SJSA1 (cell line): ENCODE results near the gene SERTAD2. TPM values are rescaled to one million over a fixed set of nuclear protein-coding genes. Genes with fewer than 3 reads are reported as not detected.

Experiments
- DNase-seq, 2 experiments: peaks; one replicate each; pipeline ENCODE4 v3.0.0-alpha.2; 2015 to 2020; ENCODE audit warnings: low spot score in 2 of 2, low read depth in 1 of 2
- H3K27ac ChIP-seq: fragments of 250-450 bp; sonication (Bioruptor Pico); 2 replicates; pipeline ENCODE4 v1.5.1; 2020; ENCODE audit warnings: mild to moderate bottlenecking, moderate library complexity
- H3K27me3 ChIP-seq: fragments of 250-450 bp; sonication (Bioruptor Pico); replicated peaks from 2 replicates; pipeline ENCODE4 v1.5.1; 2020; ENCODE audit warnings: mild to moderate bottlenecking, moderate library complexity
- H3K36me3 ChIP-seq: fragments of 250-450 bp; sonication (Bioruptor Pico); 2 replicates; pipeline ENCODE4 v1.5.1; 2020; ENCODE audit warnings: mild to moderate bottlenecking
- H3K4me1 ChIP-seq: fragments of 250-450 bp; sonication (Bioruptor Pico); replicated peaks from 2 replicates; pipeline ENCODE4 v1.6.1; 2021; ENCODE audit warnings: mild to moderate bottlenecking
- H3K4me3 ChIP-seq: fragments of 250-450 bp; sonication (Bioruptor Pico); 2 replicates; pipeline ENCODE4 v1.5.1; 2020; ENCODE audit warnings: mild to moderate bottlenecking
- H3K9me3 ChIP-seq: fragments of 250-450 bp; sonication (Bioruptor Pico); replicated peaks from 2 replicates; pipeline ENCODE4 v1.5.1; 2020; ENCODE audit warnings: mild to moderate bottlenecking
- total RNA-seq: library from RNA; depleted of rRNA; stranded (reverse); fragments of >200 nt; shearing (Covaris generic); gene quantifications from 2 replicates; pipeline ENCODE4 v1.2.3, GENCODE V29; 2014

The SERTAD2 gene
- total RNA-seq, 1 experiment from 2014 or later = 21.4 TPM

DNA sequence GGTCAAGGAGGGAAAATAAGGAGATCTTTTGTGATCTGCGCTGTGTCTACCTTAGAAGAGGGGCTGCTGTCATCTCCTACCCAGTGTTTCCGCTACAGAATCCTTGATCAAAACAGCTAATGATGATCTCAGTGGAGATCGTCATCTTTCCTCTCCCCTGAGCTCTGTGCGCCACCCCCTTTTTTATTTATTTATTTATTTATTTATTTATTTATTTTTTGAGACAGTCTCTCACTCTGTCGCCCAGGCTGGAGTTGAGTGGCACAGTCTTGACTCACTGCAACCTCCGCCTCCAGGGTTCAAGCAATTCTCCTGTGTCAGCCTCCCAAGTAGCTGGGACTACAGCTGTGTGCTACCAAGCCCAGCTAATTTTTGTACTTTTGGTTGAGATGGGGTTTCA lies 55.5 kb downstream of the SERTAD2 start:
- Histone ChIP-seq H3K4me3 (no peak overlapping the region), H3K36me3 (peaks cover 4% of the 10 kb centered on the region; the same call in 1 of the 2 replicates), H3K27me3 (no peaks in the 10 kb centered on the region), H3K27ac (no peak overlapping the region), H3K4me1 (peaks cover 18% of the 10 kb centered on the region), H3K9me3 (no peaks in the 10 kb centered on the region)
- DNase-seq = no peak

DNA sequence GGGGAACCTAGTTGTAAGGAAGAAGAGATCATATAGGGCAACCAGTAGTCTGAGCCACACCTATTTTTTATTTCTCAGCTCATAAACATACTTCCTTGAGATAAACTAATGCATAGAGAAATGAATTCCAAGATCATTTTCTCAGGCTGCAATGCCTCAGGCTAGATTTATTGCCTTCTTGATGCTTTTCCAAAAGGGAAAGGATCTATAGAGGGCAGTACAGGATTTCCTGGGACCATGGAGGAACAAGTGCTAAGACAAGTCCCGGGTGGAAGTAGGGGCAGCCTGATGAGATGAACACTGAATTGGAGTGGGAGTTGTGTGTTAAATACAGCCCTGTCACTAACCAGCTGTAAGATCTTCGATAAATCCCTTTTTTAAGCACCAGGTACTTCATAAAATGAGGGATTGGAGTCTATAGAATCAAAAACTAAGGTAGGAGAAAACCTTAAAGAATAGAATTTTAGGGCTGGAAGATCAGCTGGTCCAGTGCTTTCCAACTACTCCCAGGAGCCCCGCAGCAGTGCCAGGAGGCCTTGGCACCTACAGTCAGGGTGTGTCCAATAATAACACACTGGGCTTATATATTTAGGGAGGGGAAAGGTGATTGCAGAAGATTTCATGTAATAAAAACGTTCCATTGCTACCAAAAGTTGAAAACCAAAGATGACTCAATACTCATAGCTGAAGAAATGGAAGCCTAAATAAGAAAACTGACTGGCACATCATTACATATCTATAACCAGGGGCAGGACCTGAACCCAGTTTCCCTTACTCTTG lies 58.1 kb downstream of the SERTAD2 start:
- Histone ChIP-seq H3K9me3 (no peaks in the 10 kb centered on the region), H3K36me3 (peaks cover 15% of the 10 kb centered on the region; the same call in 1 of the 2 replicates), H3K4me3 (no peak overlapping the region), H3K27ac (no peak overlapping the region), H3K27me3 (no peaks in the 10 kb centered on the region), H3K4me1 (peaks cover 18% of the 10 kb centered on the region)
- peak in 1 of 2 experiments; percentile 8 for DNase-seq

DNA sequence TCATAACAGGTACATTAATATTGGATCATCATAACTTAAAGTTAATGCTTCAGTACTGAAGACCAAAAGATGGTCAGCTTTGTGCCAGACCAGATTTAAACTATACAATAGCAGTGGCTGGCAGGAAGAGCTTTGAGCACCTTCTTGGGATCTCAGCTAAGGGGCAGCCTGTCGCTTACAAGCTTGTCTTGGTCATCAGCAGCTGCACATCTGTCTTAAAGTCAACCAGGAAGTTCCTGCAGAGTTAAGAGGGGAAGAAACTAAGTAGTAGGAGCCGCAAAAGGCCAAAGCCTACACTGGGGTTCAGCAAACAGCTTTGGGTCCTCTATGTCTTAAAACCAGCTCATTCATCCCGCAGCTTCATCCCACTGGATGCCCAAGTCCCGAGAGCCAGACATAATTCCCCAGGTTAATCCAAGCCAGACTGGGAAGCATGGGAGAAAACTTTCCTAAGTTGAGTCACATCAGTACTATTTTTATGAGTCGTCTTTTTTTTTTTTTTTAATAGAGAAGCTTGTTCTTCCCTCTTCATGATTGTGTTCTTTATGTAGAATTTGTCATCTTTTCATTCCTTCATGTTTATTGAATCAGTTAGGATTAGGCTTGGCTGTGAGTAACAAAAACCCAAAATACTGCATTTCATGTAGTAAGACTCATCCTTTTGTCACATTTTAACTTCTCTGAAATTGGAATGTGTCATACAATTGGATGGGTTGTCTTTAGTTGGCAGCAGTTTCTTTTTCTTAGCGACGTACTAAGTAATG lies 59.3 kb downstream of the SERTAD2 start:
- no peaks in the 10 kb centered on the region for H3K27me3 ChIP-seq
- H3K27ac ChIP-seq = peak overlapping the region; percentile 35; the same call in 1 of the 2 replicates
- H3K9me3 ChIP-seq = no peaks in the 10 kb centered on the region
- H3K4me3 ChIP-seq = no peak overlapping the region
- DNase-seq = peak in 1 of 2 experiments; percentile 63
- H3K4me1 ChIP-seq = peaks cover 18% of the 10 kb centered on the region
- peaks cover 25% of the 10 kb centered on the region; the same call in 1 of the 2 replicates for H3K36me3 ChIP-seq

DNA sequence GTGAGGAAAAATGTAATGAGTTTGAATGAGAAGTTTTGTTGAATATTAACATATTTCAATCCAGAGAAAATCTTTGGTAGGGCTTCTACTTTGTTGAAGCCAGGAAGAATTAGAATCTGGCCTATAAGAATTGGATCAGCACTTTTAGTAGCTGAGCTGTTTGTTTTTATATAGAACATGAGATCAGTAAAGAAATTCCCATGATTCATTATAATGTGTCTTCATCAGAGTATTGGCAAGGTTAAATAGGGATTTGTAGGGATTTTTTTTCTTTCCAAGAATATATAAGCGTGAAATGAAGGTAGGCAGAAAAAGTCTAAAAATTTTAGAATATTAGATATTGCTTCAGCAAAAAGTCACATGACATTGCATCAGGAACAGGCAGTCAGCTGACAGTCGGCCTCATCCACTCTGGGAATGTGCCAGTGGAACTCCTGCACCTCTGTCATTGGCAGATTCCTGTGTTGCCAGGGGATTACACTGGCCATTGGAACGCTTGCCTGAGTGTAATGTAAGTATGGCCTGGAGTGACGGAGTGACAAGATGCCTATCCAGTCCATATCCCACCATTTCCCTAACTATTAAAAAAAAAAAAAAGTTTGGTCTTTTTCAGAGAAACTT lies 60.6 kb downstream of the SERTAD2 start:
- H3K4me3 ChIP-seq = no peak overlapping the region
- H3K27me3 ChIP-seq = no peaks in the 10 kb centered on the region
- no peaks in the 10 kb centered on the region for H3K9me3 ChIP-seq
- H3K27ac ChIP-seq = no peak overlapping the region
- peaks cover 18% of the 10 kb centered on the region for H3K4me1 ChIP-seq
- peaks cover 27% of the 10 kb centered on the region for H3K36me3 ChIP-seq
- no peak for DNase-seq

DNA sequence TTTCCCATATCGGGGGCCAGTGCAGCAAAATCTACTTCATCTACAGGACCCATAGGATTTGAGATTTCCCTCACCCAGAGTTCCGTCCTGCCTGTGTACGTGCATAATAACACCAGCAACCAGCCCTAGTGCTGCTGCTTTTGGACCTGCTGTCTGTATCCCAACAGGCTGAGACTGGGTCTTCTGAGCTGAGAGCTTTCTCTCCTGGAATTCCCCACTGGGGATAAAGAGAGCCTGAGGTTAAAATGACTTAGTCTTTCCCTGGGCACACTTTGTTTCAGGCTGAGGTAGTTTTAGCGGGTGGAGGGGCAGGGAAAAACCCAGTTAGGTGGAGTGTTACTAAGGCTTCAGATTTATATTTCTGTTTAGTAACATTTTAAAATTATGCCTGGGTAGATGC lies 62.5 kb downstream of the SERTAD2 start:
- no peaks in the 10 kb centered on the region for H3K27me3 ChIP-seq
- H3K36me3 ChIP-seq = peaks cover 35% of the 10 kb centered on the region
- H3K9me3 ChIP-seq = no peaks in the 10 kb centered on the region
- DNase-seq = no peak
- H3K4me1 ChIP-seq = peaks cover 18% of the 10 kb centered on the region
- H3K4me3 ChIP-seq = no peak overlapping the region
- H3K27ac ChIP-seq = no peak overlapping the region

DNA sequence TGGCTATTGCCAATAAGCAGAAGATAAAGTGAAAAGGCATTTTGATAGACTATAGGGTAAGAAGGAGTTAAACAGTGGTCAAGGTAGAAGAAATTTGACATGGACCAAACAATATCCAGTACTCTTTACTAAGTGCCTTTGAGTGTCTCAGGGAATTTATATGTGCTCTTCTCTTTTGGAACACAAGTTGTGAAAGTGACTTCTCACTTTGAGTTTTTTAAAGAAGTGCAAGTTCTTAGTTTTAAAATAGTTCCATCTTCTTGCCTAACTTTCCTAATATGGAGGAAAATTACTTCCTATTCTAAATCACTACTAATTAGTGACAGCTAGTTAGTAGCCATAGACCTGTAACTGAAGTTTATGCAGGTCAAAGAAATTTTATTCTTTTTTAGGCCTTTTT lies 66.2 kb downstream of the SERTAD2 start:
- H3K4me1 ChIP-seq = no peaks in the 10 kb centered on the region

DNA sequence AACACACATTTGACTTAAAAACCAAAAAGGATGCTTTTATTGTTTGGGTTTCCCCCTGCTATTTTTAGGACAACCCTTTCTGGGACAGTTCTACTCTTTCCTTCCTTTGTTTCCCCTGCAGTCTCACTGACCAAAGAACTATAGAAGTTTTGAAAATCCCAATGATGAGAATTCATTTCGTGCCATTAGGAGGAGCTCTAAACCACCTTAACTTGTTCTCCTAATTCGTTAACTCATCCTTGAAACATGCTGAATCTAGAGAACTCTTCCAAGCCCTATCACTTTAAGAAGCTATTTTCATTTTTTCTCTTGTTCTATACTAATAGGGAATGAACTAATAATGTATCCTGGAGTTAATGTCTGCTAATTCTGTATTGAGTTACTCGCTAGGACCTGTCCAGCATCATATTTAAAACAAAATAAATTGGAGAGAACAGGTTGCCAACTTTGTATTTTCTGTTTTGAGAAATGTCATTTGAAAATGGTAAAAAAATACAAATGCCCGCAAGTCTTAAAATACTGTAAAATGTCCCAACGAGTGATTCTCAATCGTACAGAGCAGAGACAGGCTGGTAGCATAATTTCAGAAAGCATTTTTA lies 66.7 kb downstream of the SERTAD2 start:
- no peaks in the 10 kb centered on the region for H3K27me3 ChIP-seq
- no peak overlapping the region for H3K4me3 ChIP-seq
- no peak overlapping the region for H3K27ac ChIP-seq
- H3K4me1 ChIP-seq = no peaks in the 10 kb centered on the region
- H3K36me3 ChIP-seq = peaks cover 28% of the 10 kb centered on the region
- no peaks in the 10 kb centered on the region for H3K9me3 ChIP-seq
- DNase-seq = peak in 1 of 2 experiments; percentile 46

More for the DNA sequence above, 66.2 kb downstream of the SERTAD2 start:
- DNase-seq = no peak
- Histone ChIP-seq H3K9me3 (no peaks in the 10 kb centered on the region), H3K27me3 (no peaks in the 10 kb centered on the region), H3K36me3 (peaks cover 28% of the 10 kb centered on the region), H3K4me3 (no peak overlapping the region), H3K27ac (no peak overlapping the region)

DNA sequence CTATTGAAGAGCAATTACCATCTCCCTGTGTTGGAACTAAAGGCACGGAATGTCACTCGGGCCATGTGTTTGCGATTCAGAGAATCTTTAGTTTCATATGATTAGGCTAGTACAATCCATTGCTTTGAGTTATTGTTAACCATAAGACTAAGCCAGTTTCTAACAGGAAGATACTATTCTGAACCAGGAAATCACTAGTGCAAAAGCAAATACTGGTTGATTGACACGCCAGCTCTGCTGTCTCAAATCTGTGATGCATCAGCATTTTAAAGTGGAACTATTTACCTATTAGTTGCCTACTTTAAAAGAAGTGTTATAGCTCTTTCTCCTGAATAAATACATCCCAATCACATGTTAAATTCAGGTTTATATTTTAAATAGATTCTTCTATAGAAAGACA lies 67.7 kb downstream of the SERTAD2 start:
- H3K9me3 ChIP-seq = no peaks in the 10 kb centered on the region
- H3K4me1 ChIP-seq = no peaks in the 10 kb centered on the region
- no peaks in the 10 kb centered on the region for H3K27me3 ChIP-seq
- DNase-seq = no peak
- H3K4me3 ChIP-seq = no peak overlapping the region
- peaks cover 24% of the 10 kb centered on the region for H3K36me3 ChIP-seq
- H3K27ac ChIP-seq = no peak overlapping the region

DNA sequence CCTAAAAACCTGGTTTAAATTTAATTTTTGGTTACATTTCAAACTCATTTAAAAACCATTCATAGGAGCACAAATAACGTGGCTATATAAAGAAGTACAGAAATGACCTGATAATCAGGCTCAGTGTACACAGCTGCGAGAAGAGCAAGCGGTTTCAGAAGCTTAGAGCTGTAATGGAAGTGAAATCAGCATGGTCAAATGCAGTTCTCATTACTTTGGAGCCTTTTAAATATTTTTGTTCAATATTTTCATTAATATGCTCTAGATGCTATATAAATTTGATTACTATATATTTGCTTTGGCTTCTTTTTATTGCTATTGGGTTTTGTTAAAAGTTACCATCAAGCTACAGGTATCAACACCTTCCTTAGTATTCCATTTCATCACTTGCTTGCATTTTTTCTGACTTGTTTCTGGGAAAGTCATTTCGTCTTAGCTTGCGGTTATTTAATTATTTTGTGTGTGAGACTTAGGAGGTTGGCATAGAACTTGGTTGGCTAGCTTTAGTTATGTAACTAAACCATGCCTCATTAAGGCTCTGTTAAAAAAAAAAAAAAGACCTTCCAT lies 70.9 kb downstream of the SERTAD2 start:
- no peak overlapping the region for H3K27ac ChIP-seq
- DNase-seq = no peak
- H3K4me1 ChIP-seq = no peaks in the 10 kb centered on the region
- H3K4me3 ChIP-seq = no peak overlapping the region
- H3K36me3 ChIP-seq = peaks cover 20% of the 10 kb centered on the region
- H3K9me3 ChIP-seq = no peaks in the 10 kb centered on the region
- no peaks in the 10 kb centered on the region for H3K27me3 ChIP-seq

DNA sequence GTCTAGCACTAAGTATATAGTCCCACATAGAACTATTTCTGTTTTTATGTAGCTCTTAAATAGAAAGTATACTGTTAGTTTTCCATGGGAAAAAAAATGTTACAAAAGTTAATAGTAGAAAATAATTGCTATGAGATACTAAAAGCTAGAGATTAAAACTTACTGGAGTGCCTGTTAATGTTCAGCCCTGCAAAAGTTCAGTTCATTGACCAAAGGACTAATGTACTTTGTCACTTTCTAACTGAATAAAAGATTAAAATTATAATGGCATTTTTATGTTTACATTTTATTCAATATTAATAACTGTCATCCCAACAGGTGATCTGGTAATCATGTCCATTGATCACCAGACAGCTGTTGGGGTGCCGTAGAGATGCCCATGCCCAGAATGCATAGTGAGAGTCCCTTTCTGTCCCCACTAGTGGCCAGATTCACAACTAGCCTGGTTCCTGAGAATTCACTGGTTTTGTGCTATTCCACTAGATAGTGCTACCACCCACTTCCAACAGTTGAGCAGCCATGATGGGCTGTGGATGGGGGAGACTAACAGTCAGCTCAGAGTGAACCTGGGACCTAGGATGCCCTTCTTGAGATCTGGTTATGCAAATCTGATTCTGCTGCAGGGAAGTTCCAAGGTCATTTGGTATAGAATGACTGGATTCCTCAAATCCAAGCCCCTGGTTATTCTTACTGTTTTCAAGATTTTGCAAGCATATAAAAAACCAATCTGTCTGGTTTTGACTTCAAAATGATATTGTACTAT lies 71.8 kb downstream of the SERTAD2 start:
- Histone ChIP-seq H3K9me3 (no peaks in the 10 kb centered on the region), H3K27me3 (no peaks in the 10 kb centered on the region), H3K27ac (no peak overlapping the region), H3K4me1 (no peaks in the 10 kb centered on the region), H3K36me3 (peaks cover 19% of the 10 kb centered on the region; the same call in 1 of the 2 replicates), H3K4me3 (no peak overlapping the region)
- no peak for DNase-seq
